Measurements from ENCODE around the gene SNX13.

SNX13 gene

DNA sequence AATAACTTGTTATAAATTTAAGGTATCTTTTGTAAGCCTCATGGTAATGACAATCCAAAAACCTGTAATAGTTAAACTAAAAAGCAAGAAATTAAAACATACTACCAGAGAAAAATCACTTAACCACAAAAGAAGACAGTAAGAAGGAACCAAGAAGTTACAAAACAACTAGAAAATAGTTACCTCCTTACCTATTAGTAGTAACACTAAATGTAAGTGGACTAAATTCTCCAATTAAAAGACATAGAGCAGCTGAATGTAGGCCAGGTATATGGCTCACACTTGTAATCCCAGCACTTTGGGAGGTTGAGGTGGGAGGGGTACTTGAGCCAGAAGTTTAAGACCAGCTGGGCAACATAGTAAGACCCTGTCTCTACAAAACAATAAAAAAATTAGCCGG is 84.0 kb downstream of the SNX13 start:
- TF ChIP-seq, protein P1, sequence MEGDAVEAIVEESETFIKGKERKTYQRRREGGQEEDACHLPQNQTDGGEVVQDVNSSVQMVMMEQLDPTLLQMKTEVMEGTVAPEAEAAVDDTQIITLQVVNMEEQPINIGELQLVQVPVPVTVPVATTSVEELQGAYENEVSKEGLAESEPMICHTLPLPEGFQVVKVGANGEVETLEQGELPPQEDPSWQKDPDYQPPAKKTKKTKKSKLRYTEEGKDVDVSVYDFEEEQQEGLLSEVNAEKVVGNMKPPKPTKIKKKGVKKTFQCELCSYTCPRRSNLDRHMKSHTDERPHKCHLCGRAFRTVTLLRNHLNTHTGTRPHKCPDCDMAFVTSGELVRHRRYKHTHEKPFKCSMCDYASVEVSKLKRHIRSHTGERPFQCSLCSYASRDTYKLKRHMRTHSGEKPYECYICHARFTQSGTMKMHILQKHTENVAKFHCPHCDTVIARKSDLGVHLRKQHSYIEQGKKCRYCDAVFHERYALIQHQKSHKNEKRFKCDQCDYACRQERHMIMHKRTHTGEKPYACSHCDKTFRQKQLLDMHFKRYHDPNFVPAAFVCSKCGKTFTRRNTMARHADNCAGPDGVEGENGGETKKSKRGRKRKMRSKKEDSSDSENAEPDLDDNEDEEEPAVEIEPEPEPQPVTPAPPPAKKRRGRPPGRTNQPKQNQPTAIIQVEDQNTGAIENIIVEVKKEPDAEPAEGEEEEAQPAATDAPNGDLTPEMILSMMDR (conservative IDR thresholded peaks at IDR 0.05; ENCODE audit: low read depth, low read length) = no peak
- DNase-seq (ENCODE audit: low read depth) = no peak

DNA sequence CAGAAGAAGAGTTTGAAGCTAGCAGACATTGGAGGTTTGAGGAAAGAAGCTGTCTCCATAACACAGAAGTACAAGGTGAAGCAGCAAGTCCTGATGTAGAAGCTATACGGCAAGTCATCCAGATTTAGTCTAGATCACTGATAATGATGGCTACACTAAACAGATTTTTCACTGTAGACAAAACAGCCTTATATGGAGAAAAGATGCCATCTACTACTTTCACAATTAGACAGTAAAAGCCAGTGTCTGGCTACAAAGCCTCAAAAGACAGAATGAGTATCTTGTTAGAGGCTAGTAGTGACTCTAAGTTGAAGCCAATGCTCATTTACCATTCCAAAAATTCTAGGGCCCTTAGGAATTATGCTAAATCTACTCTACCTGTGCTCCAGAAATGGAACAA is 85.1 kb downstream of the SNX13 start:
- H3K4me3 ChIP-seq (ENCODE audit: low read depth, low read length) = no peak overlapping the region
- DNase-seq (ENCODE audit: low read depth) = no peak
- TF ChIP-seq, protein P1 (conservative IDR thresholded peaks at IDR 0.05; ENCODE audit: low read depth, low read length) = no peak

More for the DNA sequence above, 84.0 kb downstream of the SNX13 start:
- no peak overlapping the region for H3K4me3 ChIP-seq (ENCODE audit: low read depth, low read length)

DNA sequence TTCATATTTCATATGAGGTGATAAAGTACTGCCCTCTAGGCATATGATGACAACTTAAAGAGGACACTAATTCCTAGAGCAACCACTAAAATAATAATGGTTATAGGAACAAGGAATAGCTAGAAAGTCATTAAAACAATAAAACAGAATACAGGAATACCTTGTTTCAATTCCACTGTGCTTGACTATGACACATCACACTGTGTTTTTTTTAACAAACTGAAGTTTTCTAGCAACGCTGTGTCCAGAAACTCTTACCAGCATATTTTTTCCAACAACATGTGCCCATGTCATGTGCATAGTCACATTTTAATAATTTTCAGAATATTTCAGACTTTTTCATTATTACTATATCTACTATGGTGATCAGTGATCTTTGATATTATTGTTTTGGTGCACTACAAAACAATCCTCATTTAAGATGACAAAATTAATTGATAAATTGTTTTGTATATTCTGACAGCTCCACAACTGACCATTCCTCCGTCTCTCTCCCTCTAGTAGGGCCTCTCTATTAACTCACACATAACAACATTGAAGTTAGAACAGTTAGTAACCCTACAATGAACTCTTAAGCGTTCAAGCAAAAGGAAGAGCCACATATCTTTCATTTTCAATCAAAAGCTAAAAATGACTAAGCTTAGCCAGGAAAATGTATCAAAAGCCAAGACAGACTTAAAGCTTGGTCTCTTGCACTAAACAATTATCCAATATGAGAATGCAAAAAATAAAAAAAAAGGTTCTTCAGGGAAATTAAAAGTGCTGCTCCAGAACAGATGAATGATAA is 85.8 kb downstream of the SNX13 start:
- no peak overlapping the region for H3K4me3 ChIP-seq (ENCODE audit: low read depth, low read length)
- no peak for DNase-seq (ENCODE audit: low read depth)
- TF ChIP-seq, protein P1 (conservative IDR thresholded peaks at IDR 0.05; ENCODE audit: low read depth, low read length) = no peak

DNA sequence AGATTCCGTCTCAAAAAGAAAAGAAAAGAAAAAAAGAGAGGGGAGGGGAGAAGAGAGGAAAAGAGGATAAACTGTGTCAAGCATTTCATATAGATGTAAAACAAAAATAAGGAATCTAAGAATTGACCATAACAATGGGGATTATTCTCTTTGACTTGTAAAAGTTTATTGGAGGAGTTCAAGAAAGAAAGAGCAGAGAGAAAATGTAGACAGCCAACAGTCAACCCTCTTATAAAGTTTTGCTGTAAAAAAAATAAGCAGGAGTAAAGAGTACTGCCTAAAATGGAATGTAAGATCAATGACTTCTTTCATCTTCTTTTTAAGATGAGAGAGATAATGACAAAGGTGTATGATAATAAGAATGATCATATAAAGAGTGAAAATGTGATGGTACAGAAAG is 87.9 kb downstream of the SNX13 start:
- H3K4me3 ChIP-seq (ENCODE audit: low read depth, low read length) = no peak overlapping the region
- no peak for DNase-seq (ENCODE audit: low read depth)

DNA sequence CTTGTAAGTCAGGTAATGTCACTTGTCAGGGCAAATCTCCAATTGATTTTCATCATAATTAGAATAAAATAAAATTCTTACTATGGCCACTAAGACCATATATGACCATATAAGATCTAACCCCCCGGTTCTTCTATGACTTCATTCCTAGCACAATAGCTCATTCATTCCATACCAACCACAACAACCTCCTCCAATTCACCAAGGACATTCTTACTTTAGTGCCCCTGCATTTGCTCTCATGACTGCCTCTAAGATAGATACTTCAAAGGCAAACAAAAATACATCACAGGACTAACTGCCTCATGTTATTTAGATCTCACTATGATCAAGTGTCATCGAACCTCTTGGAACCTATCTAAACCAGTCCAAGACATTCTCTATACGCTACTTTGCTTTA is 90.8 kb downstream of the SNX13 start:
- TF ChIP-seq, protein P1 (conservative IDR thresholded peaks at IDR 0.05; ENCODE audit: low read depth, low read length) = no peak
- DNase-seq (ENCODE audit: low read depth) = peak; percentile 76
- H3K4me3 ChIP-seq (ENCODE audit: low read depth, low read length) = no peak overlapping the region

More for the DNA sequence above, 87.9 kb downstream of the SNX13 start:
- TF ChIP-seq, protein P1 (conservative IDR thresholded peaks at IDR 0.05; ENCODE audit: low read depth, low read length) = no peak

DNA sequence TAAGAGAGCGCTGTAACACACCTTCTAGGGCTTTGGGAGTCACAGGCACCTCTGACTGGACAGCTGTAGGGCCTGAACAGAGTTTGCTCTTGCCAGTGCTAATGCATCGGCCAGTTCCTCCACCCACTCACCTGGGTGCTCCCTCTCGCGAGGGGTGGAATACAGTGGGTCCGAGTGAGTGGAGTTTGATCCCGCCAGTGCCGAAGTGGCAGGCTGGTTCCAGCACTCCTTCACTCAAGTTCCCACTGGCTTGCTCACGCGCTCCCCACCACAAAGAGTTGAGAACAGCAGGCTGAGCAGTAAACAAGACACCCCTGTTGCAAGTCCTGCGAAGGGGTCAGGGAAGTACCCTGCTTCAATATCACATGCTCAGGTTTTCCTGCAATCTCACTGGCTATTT is 91.8 kb downstream of the SNX13 start:
- H3K4me3 ChIP-seq (ENCODE audit: low read depth, low read length) = no peak overlapping the region
- TF ChIP-seq, protein P1 (conservative IDR thresholded peaks at IDR 0.05; ENCODE audit: low read depth, low read length) = no peak
- no peak for DNase-seq (ENCODE audit: low read depth)

DNA sequence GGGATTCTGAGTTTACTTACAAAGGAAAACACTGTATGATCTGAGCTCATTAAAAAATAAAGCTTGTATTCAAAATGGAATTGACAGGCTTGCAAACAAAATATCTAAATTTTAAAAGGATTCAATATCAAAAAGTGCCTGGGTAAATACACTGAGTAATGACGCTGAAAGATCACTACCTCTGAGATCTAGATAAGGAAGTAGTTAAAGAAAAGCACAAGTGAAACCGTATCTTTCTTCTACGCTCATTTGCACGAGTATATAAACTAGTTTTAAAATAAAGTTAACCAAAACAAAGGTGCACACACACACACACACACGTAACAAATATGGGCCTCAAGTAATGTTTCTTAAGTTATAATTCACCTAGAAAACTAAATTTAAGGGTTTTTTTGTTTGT is 93.4 kb downstream of the SNX13 start:
- no peak for DNase-seq (ENCODE audit: low read depth)
- TF ChIP-seq, protein P1 (conservative IDR thresholded peaks at IDR 0.05; ENCODE audit: low read depth, low read length) = no peak
- H3K4me3 ChIP-seq (ENCODE audit: low read depth, low read length) = no peak overlapping the region

Measured in choroid plexus epithelial cell (primary cell).